Forelimb muscle (tissue), 1 donor: Measurements from ENCODE around the gene GINS3. TPM values are rescaled to one million over a fixed set of nuclear protein-coding genes. Genes with fewer than 3 reads are reported as not detected.

Experiments used
- DNase-seq: peaks from one replicate; pipeline ENCODE4 v3.0.0-alpha.2; 2013; ENCODE audit warnings: low read depth
- polyA plus RNA-seq: library from polyadenylated mRNA; unstranded; fragments of 120-200 nt; gene quantifications from one replicate; pipeline ENCODE4 v1.2.1, GENCODE V29; 2013; ENCODE audit not compliant: insufficient read length

Gene GINS3
- polyA plus RNA-seq, 1 donor, result 6.5 TPM

DNA sequence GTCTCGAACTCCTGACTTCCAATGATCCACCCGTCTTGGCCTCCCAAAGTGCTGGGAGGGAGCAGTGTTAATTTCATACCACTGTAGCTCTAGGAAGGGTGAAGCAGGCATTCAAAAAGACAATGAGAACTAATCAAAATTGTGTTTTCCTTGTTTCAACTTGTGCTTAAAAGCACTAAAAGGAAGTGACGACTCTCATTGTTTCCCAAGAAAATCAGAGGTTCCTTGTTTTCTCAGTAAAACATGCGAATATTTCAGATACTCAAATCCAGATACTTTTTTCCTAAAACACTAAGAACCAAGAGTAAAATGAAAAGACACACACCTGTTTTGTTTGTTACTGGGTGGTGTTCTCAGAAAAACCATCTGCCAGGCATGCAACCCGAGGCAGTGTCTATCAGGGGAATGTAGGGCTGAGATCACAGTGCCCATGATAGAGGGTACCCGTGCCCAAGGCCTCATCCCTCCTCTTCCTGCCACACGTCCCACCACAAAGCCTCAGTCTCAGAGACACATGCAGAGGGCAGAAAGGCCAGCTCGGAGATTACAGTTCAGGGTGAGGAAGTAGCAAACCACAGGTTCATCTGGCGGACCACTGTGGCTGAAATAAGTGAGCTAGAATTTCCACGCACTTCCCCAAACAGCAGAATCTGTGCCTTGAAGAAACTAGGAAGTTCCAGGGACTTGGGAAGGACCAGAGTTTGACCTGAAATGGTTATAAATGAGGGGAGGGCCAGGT lies 33.7 kb downstream of the GINS3 start:
- DNase-seq, result no peak

GRCh38 chr16:58426966-58427365 lies 34.7 kb downstream of the GINS3 start:
- no peak for DNase-seq

DNA sequence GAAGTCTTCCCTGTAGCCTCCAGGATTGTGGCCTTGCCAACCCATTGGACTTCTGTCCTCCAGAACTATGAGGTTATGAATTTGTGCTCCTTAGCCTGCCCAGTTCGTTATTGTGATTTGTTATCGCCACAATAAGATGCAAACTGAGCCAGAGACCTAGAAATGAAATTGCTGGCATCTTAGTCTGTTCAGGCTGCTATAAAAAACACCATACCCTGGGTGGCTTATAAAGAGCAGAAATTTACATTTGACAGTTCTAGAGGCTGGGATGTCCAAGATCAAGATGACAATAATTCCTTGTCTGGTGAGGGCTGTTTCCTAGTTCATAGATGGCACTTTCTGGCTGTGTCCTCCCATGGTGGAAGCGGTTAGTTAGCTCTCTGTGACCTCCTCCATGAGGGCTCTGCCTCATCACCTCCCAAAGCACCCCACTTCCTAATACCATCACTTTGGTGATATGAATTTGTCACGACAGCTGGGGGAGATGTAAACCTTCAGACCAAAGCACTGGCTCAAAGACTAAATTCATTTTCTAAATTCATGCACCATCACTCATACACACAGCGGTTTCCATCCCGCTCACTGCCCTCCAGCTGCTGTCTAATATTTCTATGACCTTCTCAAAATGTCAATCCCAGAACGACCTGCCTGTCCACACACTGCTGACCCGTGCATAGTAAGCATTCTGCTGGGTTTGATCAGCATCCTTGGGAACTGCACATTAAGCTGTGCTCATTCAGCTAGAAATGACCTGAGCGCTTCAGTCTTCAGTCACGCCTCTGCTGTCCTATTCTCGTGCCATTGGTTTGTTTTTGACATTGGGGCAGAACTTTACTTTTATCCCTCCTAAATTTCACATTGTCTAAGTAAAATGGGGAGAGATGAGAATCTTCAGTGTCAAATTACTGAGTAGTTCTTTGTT lies 36.6 kb downstream of the GINS3 start:
- no peak for DNase-seq

DNA sequence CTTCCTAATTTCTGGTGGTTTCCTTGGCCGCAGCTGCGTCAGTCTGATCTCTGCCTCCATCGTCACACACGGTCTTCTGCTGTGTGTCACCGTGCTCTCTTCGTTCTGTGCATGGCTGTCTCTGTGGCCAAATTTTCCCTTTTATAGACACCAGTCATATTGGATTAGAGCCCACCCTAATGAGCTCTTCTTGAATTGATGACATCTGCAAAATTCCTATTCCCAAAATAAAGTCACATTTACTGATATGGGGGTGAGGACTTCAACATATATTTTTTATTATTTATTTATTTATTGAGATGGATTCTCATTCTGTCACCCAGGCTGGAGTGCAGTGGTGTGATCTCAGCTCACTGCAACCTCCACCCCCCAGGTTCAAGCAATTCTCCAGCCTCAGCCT lies 38.4 kb downstream of the GINS3 start:
- no peak for DNase-seq

- no peak for DNase-seq
Measured at GRCh38 chr16:58433569-58433951, 41.3 kb downstream of the GINS3 start.

DNA sequence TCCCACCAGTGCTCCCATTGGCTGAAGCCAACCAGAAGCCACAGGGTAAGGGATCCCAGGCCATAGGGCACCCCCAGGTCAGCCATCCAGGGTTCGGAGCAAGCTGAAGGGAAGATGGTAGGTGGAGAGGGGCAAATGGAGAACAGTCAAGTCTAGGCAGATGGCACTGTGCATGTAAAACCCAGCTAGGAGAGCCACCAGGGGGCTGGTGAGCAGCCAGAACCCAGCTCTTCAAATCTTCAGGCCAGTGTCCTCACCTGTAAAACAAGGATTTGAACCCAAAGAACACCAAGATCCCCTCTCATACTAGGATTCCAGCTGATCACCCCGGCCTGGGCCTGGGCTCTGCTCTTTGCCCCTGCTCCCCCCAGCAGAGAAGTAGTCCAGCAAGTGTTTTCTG lies 43.5 kb downstream of the GINS3 start:
- no peak for DNase-seq

GRCh38 chr16:58440131-58440530 lies 47.9 kb downstream of the GINS3 start:
- DNase-seq, result no peak

DNA sequence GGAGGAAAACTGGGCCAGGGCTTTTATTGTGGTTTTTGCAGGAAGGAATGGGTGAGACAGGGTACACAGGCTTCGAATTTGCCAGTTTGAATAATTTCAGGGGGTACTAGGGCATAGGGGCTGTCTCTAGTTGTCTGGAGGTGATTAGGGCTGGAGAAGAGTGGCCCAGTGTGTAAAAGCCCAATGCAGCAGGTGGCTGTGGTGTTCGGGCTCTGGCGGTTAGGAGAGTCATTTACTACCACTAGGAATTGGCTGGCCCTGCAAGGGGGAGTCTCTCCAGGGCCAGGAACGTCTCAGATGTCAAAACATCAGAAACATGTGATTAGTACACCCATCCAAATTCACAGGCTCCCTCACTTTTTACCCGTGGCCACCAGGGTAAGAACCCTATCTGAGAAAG lies 50.3 kb downstream of the GINS3 start:
- DNase-seq, result no peak

DNA sequence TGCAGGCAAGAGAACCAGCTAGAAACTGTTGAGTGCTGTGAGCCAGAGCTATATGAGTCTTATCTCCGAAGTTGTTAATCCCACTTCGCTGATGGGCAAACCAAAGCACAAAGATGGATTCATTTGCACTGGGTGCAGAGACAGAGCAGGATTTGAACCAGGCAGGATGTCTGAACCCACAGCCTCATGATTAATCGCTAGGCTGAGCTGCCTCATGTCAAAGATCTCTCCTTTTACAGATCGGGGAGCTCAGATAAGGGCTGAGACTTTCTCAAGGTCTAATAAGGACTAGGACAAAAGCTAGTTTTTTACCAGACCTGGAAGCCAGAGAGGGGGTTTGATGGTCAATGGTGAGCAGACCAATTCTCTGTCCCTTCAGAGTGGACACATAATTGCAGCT lies 51.5 kb downstream of the GINS3 start:
- no peak for DNase-seq

DNA sequence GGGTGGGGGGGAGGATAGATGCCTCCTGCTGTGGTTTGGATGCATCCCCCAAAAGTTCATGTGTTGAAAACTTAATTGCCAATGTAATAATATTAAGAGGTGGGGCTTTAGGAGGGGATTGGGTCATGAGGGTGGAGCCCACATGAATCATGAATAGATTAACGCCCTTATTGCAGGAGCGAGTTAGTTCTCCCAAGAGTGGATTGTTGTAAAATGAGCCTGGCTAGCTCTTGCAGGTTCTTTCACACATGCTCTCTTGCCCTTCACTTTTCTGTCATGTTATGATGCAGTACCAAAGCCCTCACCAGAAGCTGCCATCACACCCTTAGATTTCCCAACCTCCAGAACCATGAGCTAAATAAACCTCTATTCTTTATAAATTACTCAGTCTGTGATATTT lies 52.0 kb downstream of the GINS3 start:
- no peak for DNase-seq

DNA sequence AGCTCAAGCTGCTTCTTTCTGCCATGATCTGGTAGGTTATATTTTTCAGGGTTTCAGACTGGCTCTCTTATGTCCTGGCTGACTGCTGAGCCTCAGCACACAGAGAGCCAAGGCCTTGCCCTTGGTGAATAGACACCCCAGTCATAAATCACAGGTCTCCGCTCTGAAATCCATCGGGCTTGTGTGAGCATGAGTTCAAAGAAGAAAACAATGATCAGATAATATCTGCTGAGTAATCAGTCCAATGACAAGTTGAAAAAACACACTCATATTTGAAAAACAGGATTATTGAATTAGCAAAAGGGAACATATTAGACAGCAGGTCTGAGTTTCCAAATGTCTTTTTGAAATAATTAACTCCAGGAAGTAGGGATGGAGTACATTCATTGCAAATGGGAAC lies 56.6 kb downstream of the GINS3 start:
- no peak for DNase-seq

GRCh38 chr16:58449306-58449705 lies 57.0 kb downstream of the GINS3 start:
- no peak for DNase-seq

GRCh38 chr16:58449768-58450167 lies 57.5 kb downstream of the GINS3 start:
- DNase-seq, result no peak

DNA sequence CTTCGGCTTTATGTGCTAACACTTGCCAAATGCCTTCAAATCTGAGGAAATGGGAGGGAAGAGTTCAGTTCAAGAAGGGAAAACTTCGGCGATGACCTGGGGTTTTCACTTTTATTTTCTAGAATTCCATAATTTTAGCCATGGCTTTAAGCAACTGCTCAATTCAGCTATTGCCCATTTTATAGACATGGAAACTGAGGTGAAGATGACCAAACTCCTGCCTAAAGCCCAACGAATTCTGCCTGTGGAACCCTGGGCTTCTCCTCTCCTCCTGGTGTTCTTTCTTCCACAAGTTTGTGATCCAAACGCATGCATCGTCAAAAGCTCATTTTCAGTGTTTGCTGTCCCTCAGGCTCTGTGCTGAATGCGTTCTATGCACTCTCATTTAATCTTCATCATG lies 58.3 kb downstream of the GINS3 start:
- no peak for DNase-seq

- no peak for DNase-seq
Measured at GRCh38 chr16:58451265-58451689, 59.0 kb downstream of the GINS3 start.

DNA sequence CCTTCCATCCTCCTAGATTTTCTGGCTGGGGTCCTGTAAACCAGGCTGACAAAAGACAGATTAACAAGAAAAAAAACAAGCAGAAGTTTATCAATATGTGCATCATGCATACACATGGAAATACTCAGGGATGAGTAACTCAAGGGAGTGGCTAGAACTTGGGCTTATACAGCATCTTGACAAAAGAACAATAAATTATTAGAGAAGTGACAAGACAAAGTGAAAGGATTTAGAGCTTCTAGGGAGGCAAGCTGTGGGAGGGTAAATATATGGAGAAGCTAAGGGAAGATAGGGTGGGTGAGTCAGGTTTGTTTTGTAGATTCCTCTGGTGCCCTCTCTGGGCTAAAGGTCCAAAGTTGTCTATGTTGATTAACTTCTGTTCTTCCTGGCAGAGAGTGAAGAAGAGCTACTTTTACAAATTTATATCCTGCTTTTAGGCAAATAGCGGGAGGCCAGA lies 59.7 kb downstream of the GINS3 start:
- no peak for DNase-seq

- no peak for DNase-seq
Measured at GRCh38 chr16:58452640-58453039, 60.4 kb downstream of the GINS3 start.

- no peak for DNase-seq
Measured at GRCh38 chr16:58454178-58454577, 61.9 kb downstream of the GINS3 start.

- DNase-seq, result no peak
Measured at GRCh38 chr16:58454856-58455255, 62.6 kb downstream of the GINS3 start.
